ENCODE results near the gene ANTKMT. TPM values are rescaled to one million over a fixed set of nuclear protein-coding genes. Genes with fewer than 3 reads are reported as not detected.

Gene ANTKMT
- total RNA-seq, 1 experiment from 2014 or later = 49.6 TPM

GRCh38 chr16:760545-761343 lies 39.8 kb downstream of the ANTKMT start, which contains the start of gene MSLN:
Gene MSLN, plus strand, starts transcription at chr16:760734. Its CDS starts 1,947 bp downstream, at chr16:762681.
- TF ChIP-seq, protein P1, sequence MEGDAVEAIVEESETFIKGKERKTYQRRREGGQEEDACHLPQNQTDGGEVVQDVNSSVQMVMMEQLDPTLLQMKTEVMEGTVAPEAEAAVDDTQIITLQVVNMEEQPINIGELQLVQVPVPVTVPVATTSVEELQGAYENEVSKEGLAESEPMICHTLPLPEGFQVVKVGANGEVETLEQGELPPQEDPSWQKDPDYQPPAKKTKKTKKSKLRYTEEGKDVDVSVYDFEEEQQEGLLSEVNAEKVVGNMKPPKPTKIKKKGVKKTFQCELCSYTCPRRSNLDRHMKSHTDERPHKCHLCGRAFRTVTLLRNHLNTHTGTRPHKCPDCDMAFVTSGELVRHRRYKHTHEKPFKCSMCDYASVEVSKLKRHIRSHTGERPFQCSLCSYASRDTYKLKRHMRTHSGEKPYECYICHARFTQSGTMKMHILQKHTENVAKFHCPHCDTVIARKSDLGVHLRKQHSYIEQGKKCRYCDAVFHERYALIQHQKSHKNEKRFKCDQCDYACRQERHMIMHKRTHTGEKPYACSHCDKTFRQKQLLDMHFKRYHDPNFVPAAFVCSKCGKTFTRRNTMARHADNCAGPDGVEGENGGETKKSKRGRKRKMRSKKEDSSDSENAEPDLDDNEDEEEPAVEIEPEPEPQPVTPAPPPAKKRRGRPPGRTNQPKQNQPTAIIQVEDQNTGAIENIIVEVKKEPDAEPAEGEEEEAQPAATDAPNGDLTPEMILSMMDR (IDR thresholded peaks at IDR 0.05; ENCODE audit: unreplicated experiment) = no peak
- Mint-ChIP-seq H3K36me3 (ENCODE audit: insufficient read depth, unreplicated experiment) (peaks cover 5% of the 10 kb centered on the region), H3K9me3 (ENCODE audit: low read depth, unreplicated experiment) (no peaks in the 10 kb centered on the region), H3K4me3 (ENCODE audit: low read depth, unreplicated experiment) (peak within 1 kb of the TSS; percentile 55), H3K27me3 (ENCODE audit: unreplicated experiment) (peaks cover 40% of the 10 kb centered on the region), H3K4me1 (ENCODE audit: low read depth, unreplicated experiment) (peaks cover 23% of the 10 kb centered on the region), H3K27ac (ENCODE audit: unreplicated experiment) (peak within 1 kb of the TSS; percentile 46)
- intact Hi-C loops (cut with micrococcal nuclease; ENCODE audit: unreplicated experiment) = no loop called here
- peak; percentile 72 for DNase-seq
- CTCF ChIA-PET = interaction anchor here (0.8 to 1.4 kb wide), 6 partner anchors 10 to 41 kb away, joined by 3 to 5 read pairs (median 4); partner anchors contain the start of gene CIAO3
- TSS peak; percentile 44 for BruUV-seq (replicated peaks)

GRCh38 chr16:761625-762513 lies 40.9 kb downstream of the ANTKMT start:
- CTCF ChIA-PET = interaction anchor here (0.9 to 1.3 kb wide), 4 partner anchors 11 to 42 kb away, joined by 3 to 5 read pairs (median 4); partner anchors contain the start of gene CIAO3
- no peak for DNase-seq
- TF ChIP-seq, protein P1 (IDR thresholded peaks at IDR 0.05; ENCODE audit: unreplicated experiment) = no peak
- Mint-ChIP-seq H3K27me3 (ENCODE audit: unreplicated experiment) (peaks cover 29% of the 10 kb centered on the region), H3K36me3 (ENCODE audit: insufficient read depth, unreplicated experiment) (peaks cover 5% of the 10 kb centered on the region), H3K9me3 (ENCODE audit: low read depth, unreplicated experiment) (no peaks in the 10 kb centered on the region), H3K27ac (ENCODE audit: unreplicated experiment) (no peak overlapping the region), H3K4me1 (ENCODE audit: low read depth, unreplicated experiment) (peaks cover 23% of the 10 kb centered on the region), H3K4me3 (ENCODE audit: low read depth, unreplicated experiment) (peak overlapping the region; percentile 55)
- intact Hi-C loops (cut with micrococcal nuclease; ENCODE audit: unreplicated experiment) = no loop called here
- no TSS peak for BruUV-seq (replicated peaks)

DNA sequence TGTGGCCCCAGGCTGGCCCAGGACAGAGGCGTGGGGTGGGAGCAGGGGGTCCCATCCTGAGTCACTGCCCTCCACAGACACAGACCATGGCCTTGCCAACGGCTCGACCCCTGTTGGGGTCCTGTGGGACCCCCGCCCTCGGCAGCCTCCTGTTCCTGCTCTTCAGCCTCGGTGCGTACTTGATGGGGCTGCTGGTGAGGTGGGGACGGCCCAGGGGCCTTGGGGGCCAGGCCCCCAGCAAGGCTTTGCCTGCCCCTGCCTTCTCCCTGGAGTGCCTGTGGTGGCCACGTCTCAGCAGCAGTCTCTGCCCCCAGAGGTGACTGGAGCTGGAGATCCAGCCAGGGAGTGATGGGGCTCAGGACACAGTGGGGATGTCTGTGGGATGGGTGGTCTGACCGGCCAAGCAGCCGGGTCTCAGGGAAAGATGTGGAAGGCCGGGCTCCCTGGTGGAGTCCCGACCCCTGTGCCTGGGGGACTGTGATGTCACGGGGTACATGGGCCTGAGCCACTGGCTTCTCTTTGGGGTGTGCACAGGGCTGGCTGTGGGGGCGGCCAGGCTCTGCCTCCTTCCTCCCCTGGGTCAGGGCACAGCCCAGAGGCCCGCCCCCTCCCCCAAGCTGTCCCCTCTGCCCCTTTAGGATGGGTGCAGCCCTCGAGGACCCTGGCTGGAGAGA lies 41.8 kb downstream of the ANTKMT start:
- Mint-ChIP-seq H3K9me3 (ENCODE audit: low read depth, unreplicated experiment) (no peaks in the 10 kb centered on the region), H3K4me3 (ENCODE audit: low read depth, unreplicated experiment) (no peak overlapping the region), H3K27me3 (ENCODE audit: unreplicated experiment) (peaks cover 20% of the 10 kb centered on the region), H3K27ac (ENCODE audit: unreplicated experiment) (no peak overlapping the region), H3K36me3 (ENCODE audit: insufficient read depth, unreplicated experiment) (peaks cover 5% of the 10 kb centered on the region), H3K4me1 (ENCODE audit: low read depth, unreplicated experiment) (peaks cover 23% of the 10 kb centered on the region)
- intact Hi-C loops (cut with micrococcal nuclease; ENCODE audit: unreplicated experiment) = no loop called here
- CTCF ChIA-PET = no interaction called here
- no TSS peak for BruUV-seq (replicated peaks)
- TF ChIP-seq, protein P1 (IDR thresholded peaks at IDR 0.05; ENCODE audit: unreplicated experiment) = no peak
- no peak for DNase-seq

Measured in Calu3 (cell line).